Fibroblast of upper back skin (primary cell): ENCODE data around the gene TRAPPC10.
A peak's percentile ranks its signal among the peaks of the same experiment; 100 is the strongest.

Source experiments
- DNase-seq: peaks from one replicate; pipeline ENCODE4 v3.0.0-alpha.2; 2013

TRAPPC10 gene, protein sequence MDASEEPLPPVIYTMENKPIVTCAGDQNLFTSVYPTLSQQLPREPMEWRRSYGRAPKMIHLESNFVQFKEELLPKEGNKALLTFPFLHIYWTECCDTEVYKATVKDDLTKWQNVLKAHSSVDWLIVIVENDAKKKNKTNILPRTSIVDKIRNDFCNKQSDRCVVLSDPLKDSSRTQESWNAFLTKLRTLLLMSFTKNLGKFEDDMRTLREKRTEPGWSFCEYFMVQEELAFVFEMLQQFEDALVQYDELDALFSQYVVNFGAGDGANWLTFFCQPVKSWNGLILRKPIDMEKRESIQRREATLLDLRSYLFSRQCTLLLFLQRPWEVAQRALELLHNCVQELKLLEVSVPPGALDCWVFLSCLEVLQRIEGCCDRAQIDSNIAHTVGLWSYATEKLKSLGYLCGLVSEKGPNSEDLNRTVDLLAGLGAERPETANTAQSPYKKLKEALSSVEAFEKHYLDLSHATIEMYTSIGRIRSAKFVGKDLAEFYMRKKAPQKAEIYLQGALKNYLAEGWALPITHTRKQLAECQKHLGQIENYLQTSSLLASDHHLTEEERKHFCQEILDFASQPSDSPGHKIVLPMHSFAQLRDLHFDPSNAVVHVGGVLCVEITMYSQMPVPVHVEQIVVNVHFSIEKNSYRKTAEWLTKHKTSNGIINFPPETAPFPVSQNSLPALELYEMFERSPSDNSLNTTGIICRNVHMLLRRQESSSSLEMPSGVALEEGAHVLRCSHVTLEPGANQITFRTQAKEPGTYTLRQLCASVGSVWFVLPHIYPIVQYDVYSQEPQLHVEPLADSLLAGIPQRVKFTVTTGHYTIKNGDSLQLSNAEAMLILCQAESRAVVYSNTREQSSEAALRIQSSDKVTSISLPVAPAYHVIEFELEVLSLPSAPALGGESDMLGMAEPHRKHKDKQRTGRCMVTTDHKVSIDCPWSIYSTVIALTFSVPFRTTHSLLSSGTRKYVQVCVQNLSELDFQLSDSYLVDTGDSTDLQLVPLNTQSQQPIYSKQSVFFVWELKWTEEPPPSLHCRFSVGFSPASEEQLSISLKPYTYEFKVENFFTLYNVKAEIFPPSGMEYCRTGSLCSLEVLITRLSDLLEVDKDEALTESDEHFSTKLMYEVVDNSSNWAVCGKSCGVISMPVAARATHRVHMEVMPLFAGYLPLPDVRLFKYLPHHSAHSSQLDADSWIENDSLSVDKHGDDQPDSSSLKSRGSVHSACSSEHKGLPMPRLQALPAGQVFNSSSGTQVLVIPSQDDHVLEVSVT

DNA sequence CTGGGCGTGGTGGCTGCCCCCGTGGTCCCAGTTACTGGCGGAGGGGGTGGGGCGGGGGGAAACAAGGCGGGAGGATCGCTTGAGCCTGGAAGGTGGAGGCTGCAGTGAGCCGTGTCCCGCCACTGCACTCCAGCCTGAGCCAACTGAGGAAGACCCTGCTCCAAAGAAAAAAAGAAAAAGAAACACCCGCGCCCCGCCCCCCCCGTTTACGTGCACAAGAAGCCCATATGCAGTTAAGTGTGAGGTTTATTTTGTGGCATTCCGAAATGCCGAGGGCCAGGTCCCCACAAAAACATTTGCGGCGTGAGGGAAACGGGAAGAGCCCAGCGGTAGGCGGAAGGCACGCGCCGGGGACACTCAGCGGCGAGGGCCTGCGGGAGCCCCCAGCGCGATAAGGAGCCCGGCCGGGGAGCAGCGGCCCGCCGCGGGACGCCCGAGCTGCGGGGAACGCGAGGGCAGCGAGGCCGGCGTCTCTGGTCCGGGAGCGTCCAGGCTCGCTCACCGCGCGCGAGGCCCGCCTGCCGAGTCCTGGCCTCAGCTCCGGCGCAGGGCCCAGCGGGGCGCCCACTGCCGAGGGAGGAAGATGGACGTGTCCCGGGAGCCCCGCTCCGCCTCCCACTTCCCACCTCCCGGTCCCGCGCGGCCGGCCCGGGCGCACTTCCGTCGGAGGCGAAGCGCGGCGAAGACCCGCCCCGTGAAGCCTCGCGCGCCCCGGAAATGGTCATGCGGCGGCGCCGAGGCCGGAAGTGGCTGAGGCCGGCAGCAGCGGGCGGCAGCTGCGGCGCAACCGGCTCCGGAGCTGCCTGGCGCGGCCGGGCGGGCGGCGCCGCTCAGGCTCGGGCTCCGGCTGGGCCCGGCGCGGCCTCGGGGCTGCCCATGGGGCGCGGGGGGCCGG, at the start of gene TRAPPC10:
Gene TRAPPC10, plus strand, starts transcription at position 731 of the 895 bp plus-strand sequence. CDS start 185 bp downstream, outside the sequence.
- DNase-seq = peak; percentile 82

DNA sequence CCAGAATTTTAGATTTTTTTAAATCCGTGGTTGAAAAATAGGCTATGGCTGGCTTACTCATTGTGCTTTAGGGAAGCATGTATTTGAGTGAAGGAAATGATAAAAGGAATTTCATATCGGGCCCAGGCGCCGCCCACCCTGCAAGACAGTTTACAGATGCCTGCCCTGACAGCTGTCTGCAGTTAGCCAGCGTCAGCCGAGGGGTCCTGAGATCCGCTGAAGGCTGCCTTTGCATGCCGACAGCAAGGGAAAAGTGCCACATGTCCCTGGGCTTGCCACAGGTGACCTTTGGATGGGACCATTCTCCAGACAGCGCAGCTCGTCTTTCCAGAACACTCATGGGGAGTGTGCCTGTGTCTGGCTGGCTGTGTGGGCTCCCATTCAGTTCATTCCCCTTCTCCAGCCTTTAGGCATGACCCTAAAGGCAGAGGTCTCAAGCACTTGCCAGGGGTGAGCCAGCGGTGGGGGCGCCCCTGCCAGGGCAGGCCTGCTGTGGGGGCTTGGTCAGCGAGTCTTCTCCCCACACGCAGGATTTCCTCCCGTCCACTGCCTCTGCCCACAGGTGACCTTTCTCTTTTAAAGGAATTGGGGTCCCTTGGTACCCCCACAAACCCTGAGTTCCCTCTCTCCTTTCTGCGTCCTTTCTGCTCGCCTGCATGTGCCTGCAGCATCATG, 46.1 kb upstream of the TRAPPC10 start:
- DNase-seq = no peak

DNA sequence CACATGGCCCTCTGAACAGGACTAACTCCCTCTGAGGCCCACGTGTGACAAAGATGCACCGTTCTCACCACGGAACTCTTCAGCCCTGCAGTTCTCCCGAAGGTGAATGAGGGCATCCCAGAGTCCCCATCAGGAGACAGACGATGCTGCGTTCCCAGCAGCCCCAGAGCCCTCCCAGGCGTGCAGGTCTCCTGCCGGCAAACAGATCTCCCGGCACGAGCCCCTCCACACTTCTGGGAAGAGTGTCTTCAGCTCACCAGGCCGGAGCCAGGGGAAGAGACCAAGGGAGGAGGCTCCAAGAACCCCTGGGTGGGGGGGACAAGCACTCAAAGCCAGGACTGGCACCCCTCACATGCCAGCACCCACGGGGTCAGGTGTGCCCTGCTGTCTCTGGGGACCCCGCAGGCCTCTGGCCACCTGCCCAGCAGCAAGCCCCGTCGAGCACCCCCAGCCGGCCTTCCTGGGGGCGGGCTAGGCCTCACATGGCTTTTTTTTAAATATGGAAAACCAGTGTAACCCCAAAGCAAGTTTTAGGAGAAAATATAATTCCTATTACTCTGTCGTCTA, 45.1 kb upstream of the TRAPPC10 start:
- DNase-seq = no peak

DNA sequence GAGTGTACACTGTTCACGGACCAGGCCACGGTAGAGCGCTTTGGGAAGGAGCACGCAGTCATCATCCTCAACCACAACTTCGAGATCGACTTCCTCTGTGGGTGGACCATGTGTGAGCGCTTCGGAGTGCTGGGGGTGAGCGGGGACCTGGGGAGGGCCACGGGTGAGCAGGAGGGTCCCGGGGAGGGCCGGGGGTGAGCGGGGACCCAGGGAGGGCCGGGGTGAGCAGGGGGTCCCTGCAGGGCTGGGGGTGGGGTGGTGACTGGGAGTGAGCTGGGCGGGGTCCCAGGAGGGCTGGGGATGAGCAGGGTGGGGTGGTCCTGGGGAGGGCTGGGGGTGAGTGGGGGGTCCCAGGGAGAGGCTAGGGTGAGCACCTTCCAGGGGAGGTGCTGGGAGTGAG, 44.1 kb upstream of the TRAPPC10 start:
- DNase-seq = no peak

DNA sequence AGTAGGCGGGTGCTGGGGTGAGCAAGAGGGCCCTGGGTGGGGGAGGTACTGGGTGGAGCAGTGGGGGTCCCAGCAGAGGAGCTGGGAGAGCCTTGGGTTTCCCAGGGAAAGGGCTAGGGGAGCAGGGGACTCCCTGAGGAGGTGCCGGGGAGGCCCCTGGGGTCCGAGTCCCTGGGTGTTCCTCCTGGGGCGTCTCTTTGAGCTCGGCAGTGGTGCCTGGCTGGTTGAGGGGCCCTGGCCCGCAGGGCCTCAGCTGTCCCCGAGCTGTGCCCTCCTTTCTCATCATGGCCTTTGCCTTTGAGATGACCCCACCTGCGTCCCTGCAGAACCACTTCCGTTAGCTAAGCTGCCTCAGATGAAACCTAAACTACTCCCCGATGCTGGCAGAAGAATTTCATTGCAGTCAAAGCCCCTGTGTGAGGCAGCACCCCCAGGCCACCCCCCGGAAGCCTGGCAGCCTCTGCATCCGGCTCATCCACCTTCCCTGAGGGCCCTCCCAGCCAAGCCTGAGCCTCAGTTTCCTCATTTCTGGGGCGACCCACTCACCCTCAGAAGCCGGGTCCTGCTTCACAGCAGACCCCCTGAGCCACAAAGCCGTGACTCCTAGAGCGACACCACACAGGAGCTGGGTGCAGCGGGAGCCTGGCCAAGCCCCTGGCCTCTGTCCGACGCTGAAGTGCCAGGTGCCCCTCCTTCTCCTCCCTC, 43.5 kb upstream of the TRAPPC10 start:
- DNase-seq = no peak

DNA sequence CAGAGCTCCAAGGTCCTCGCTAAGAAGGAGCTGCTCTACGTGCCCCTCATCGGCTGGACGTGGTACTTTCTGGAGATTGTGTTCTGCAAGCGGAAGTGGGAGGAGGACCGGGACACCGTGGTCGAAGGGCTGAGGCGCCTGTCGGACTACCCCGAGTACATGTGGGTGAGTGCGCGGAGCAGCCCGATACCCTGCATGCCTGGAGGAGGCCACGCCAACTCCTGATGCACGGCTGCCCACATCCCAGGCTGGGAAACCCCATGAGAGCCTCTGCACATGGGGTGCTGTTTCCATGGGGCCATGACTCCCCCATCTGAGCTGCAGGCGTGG, 43.0 kb upstream of the TRAPPC10 start:
- DNase-seq = no peak

DNA sequence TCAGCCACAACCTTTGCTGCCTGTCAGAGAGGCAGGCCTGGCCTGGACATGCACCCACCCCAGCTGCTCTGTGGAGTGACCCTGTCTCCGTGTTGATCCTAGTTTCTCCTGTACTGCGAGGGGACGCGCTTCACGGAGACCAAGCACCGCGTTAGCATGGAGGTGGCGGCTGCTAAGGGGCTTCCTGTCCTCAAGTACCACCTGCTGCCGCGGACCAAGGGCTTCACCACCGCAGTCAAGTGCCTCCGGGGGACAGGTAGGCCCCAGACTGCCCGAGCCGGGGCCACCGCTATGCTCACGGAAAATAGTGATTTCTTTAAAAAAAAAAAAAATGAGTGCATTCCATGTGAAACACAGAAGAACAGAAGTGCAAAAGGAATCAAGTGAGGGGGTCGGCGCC, 41.6 kb upstream of the TRAPPC10 start:
- no peak for DNase-seq

DNA sequence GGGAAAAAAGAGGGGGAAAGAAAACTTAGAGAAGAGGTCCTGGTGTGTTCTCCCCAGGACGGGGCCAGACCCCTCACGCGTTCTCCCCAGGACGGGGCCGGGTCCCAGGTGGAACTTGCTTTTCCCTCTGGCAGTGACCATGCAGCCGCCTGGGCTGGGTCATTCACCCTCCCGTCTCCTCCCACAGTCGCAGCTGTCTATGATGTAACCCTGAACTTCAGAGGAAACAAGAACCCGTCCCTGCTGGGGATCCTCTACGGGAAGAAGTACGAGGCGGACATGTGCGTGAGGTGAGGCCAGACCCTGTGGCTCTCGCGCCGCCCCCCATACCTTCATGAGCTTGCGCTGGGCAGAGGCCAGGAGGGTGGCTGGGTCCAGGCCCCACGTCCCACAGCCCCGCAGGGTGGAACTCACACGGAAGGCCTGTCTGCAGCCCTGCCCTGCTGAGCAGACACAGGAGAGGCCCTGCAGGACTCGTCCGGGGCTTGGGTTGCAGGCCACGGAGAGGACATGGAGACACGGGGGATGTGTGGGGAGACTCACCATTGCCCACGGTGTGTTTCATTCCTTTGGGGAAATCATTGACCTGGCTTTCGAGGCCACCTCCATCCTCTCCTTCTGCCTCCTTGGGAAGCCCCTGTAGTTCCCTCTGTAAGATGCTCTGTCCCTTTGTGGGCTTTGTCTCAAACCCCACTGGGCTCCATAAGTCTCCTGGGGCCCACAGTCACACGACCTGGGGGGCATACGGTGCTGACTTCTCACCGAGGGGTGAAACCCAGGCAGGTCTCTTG, 40.7 kb upstream of the TRAPPC10 start:
- no peak for DNase-seq

DNA sequence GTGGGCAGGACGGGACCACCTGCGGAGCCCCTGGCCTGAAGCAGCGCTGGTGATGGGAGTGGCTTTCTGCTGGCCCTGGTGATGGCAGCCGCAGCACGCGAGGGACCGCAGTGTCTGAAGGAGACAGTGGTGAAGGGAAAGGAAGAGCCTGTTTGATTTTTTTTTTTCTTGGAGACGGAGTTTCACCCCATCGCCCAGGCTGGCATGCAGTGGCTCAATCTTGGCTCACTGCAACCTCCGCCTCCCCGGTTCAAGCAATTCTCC, 40.2 kb upstream of the TRAPPC10 start:
- DNase-seq = no peak

DNA sequence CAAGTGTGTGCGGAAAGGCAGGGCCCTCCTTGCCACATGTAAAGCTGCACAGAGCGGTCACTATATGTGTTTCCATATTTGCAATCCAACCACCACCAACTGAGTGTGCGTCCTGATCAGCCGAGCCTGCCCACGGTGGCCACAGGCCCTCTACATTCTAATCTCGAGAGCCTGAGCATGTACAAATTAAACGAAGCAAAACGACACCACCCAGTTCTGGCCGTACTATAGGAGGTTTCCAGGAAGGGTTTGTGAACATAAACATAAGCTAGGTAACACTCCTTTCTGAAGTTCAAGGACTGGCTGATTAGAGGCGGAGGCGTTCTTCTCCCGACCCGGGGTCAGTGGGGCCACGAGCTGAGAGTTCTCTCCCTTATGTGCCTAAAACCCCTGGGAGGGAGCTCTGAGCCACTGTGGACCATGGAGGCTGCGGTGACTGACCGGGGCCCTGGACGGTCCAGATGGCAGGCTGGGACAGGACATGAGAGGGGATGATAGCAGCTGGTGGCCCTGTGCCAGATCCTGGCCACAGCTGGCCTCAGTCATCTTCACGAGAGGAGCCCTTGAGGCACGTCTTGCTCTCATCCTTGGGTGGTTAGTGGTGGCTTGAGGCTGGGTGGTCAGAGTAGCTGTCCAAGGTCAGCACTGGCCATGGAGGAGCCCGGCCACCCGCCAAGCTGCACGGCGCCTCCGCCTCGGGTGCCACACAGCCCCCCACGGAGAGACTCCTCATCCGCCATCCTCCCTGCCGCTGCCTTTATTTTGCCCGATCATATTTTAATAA, 39.1 kb upstream of the TRAPPC10 start:
- DNase-seq = no peak

DNA sequence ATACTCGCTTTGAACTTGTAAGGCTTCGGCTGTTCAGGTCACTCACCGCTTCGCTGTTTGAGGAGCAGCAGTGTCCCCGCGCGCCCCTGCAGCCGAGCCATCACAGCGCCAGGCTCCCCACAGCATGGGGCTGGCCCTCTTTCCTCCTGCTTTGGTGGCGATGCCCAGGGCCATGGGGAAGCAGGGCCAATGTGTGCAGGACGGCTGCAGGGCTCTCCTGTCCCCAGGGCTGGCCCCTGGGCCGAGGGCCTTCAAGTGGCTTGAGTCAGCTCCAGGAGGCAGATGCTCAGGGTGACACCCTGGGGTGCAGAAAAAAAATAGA, 38.5 kb upstream of the TRAPPC10 start:
- no peak for DNase-seq

DNA sequence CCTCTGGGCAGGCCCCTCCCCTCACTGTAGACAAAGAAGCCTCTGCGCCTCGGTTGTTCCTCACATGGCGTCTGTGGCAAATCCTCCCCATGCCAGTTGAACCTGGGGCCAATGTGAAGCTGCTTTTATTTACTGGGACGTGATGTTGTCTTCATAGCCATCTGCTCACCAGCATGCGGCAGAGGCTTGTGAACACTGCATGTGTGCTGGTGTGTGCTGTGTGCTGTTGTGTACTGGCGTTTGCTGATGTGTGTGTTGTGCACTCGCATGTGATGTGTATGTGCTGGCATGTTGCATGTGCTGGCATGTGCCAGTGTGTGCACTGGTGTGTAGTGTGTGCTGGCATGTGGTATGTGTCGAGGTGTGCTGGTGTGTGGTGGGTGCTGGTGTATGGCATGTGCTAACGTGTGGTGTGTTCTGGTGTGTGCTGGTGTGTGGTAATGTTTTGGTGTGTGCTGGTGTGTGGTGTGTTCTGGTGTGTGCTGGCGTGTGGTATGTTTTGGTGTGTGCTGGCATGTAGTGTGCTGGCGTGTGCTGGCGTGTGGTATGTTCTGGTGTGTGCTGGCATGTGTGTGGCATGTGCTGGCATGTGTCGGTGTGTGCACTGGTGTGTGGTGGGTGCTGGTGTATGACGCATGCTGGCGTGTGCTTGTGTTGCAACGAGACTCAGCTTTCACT, 37.2 kb upstream of the TRAPPC10 start:
- DNase-seq = no peak

DNA sequence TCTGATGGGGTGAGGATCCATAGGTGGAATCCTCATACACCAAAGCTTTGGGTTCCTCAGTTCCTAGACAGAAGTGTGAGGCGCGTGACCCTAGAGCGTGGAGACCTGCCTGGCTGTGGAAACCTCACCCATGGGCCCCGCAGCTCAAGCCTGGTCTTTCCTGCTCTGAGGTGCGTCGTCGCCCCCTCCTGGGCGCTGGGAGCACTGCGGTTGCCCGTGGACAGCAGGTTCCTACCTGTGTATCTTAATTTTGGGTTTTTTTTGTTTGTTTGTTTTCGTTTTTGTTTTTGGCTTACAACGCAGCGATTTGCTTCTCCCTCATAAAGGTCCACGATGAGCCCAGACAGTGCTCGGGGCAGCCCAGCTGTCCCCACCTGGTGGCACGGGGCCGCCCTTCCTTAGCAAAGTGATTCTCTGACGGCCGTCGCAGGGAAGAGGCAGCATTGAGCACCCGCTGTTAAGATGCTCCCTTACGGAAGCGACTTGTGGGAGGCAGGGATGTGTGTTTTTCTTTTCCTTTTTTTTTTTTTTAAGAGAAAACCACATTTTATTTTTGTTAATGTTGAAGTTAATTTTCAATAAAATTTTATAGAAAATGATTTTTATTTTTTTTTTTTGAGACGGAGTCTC, 36.5 kb upstream of the TRAPPC10 start:
- peak; percentile 47 for DNase-seq

DNA sequence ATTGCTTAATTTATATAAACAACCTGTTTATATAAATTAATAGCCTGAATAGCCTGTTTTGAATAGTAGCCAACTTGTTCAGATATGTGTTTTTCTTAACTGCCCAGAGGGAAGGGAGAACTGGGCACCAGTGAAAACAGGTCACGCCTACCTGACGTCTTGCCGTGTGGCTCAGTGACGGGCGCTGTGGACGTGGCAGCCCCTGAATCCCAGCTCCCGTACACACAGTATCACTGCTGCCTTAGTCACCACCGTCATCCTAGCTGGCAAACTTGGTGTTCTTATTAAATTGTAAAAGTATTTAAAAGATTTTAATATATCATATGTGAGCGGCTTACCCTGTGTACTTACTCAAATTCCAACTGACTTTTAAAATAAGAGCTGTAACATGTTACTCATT, 35.4 kb upstream of the TRAPPC10 start:
- no peak for DNase-seq

DNA sequence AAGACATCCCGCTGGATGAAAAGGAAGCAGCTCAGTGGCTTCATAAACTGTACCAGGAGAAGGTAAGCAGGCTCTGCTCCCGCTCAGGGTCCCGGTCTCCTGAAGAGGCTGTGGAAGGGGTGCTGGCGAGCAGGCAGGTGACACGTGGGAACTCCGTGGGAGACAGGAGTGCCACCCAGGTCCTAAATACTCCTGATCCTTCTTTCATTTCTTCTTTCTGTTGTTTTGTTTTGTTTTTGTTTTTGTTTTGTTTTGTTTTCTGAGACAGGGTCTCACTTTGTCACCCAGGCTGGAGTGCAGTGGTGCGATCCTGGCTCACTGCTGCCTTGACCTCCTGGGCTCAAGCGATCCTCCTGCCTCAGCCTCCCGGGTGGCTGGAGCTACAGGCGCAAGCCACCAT, 34.0 kb upstream of the TRAPPC10 start:
- no peak for DNase-seq

DNA sequence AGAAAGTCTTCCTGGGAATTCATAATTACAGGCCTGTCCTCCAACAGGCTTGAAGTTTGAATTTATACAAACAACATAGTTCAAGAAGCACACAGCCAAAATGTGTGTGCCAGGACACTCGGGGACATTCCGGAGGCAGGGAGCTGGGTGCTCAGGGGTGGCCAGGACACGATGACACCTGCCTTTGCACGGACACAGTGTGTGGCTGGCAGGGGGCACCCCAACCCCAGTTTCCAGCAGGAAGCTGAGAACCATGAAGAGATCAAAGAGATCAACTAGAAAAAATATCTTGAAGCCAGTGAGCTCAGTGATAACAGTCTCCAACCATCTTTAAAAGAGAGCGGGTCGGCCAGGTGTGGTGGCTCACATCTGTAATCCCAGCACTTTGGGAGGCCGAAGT, 32.5 kb upstream of the TRAPPC10 start:
- DNase-seq = no peak

DNA sequence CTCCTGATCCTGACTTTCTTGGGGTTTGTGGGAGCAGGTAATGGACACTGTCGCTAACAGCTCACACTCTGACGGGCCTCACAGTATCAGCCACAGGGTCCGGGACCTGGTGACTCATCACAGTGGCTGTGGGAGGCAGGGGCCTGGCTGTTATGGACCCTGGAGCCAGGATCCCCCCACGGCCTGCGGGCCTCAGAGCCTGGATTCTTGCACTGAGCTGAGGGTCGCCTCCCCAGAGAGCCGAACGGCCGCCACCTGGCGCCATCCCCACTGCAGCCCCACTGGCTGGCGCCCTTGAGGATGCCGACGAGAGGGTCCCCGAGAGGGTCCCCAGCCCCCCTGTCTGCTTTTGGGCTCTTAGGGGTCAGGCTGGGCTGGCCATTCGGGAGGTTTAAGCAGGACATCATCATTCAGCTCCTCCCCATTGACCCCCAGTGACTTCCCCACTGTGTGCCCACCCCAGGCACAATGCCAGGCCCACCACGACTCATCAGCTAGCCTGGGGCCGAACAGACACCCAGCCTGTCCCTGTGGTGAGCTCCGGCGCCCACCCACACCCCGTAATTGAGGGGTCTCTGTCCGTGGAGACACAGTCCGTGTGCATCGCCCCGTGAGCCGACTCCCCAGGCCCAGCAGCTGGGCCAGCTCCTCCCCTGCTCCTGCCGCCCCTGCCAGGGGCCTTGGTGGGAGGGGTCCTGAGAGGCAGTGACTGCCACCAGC, 30.8 kb upstream of the TRAPPC10 start:
- DNase-seq = no peak

DNA sequence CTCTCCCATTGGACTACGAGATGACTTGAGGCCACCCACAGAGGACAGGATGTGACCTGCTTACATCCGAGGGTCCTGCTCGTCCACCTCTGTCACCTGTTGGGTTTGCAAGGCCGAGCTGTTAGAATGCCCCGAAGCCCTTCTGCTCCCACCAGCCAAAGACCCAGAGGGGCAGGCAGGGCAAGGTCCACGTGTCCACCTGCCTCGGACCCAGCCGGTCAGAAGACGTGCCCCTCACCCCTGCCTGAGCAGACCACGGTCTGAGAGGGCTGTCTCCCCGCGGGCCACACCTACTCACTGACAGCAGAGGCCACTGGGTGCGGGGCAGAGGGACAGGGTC, 30.3 kb upstream of the TRAPPC10 start:
- DNase-seq = no peak
